ENCODE data around the gene RNASE1. TPM values are rescaled to one million over a fixed set of nuclear protein-coding genes. Genes with fewer than 3 reads are reported as not detected.

The RNASE1 gene
- total and polyA plus RNA-seq, 9 of the 15 experiments (the other 6 are each of a cell fraction or from before 2014, with no cell fraction given): 6.4 to 33.3 (median 13.9) TPM

DNA sequence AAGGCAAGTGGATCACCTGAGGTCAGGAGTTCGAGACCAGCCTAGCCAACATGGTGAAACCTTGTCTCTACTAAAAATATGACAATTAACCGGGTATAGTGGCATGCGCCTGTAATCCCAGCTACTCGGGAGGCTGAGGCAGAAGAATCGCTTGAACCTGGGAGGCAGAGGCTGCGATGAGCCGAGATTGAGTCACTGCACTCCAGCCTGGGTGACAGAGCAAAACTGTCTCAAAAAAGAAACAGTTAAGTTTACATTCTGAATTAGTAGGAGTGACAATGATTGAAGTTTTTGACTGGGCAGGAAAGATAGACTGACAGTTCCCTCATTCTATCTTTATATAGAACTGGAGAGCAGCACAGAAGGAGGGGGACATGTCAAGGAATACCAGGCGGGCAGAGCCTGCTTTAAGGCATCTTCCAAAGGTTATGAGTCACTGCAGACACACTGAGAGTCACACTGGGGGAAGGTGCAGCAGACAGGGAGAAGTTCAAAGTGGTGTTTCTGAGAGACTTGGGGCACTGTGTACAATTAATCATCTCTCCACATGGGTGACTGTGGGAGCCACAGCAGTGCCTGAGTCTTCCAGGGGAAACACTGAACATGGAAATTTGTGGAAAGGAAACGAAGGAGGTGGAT, 45.8 kb upstream of the RNASE1 start (continued):
- TF ChIP-seq GTF2E2 (tag; IDR thresholded peaks at IDR 0.05): no peak
- TF ChIP-seq, protein P1, sequence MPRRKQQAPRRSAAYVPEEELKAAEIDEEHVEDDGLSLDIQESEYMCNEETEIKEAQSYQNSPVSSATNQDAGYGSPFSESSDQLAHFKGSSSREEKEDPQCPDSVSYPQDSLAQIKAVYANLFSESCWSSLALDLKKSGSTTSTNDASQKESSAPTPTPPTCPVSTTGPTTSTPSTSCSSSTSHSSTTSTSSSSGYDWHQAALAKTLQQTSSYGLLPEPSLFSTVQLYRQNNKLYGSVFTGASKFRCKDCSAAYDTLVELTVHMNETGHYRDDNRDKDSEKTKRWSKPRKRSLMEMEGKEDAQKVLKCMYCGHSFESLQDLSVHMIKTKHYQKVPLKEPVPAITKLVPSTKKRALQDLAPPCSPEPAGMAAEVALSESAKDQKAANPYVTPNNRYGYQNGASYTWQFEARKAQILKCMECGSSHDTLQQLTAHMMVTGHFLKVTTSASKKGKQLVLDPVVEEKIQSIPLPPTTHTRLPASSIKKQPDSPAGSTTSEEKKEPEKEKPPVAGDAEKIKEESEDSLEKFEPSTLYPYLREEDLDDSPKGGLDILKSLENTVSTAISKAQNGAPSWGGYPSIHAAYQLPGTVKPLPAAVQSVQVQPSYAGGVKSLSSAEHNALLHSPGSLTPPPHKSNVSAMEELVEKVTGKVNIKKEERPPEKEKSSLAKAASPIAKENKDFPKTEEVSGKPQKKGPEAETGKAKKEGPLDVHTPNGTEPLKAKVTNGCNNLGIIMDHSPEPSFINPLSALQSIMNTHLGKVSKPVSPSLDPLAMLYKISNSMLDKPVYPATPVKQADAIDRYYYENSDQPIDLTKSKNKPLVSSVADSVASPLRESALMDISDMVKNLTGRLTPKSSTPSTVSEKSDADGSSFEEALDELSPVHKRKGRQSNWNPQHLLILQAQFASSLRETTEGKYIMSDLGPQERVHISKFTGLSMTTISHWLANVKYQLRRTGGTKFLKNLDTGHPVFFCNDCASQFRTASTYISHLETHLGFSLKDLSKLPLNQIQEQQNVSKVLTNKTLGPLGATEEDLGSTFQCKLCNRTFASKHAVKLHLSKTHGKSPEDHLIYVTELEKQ (CRISPR knock-in tag; IDR thresholded peaks at IDR 0.05): no peak
- no peak for TF ChIP-seq HDAC3 (IDR thresholded peaks at IDR 0.05; ENCODE audit: borderline replicate concordance, partially characterized antibody)
- TF ChIP-seq MEIS2 (IDR thresholded peaks at IDR 0.05; ENCODE audit: partially characterized antibody): peak; percentile 57
- TF ChIP-seq, protein P2, sequence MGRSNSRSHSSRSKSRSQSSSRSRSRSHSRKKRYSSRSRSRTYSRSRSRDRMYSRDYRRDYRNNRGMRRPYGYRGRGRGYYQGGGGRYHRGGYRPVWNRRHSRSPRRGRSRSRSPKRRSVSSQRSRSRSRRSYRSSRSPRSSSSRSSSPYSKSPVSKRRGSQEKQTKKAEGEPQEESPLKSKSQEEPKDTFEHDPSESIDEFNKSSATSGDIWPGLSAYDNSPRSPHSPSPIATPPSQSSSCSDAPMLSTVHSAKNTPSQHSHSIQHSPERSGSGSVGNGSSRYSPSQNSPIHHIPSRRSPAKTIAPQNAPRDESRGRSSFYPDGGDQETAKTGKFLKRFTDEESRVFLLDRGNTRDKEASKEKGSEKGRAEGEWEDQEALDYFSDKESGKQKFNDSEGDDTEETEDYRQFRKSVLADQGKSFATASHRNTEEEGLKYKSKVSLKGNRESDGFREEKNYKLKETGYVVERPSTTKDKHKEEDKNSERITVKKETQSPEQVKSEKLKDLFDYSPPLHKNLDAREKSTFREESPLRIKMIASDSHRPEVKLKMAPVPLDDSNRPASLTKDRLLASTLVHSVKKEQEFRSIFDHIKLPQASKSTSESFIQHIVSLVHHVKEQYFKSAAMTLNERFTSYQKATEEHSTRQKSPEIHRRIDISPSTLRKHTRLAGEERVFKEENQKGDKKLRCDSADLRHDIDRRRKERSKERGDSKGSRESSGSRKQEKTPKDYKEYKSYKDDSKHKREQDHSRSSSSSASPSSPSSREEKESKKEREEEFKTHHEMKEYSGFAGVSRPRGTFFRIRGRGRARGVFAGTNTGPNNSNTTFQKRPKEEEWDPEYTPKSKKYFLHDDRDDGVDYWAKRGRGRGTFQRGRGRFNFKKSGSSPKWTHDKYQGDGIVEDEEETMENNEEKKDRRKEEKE (IDR thresholded peaks at IDR 0.05; ENCODE audit: borderline replicate concordance in 1 of 2, control insufficient read depth in 1 of 2, low read depth in 2 of 2, low read length in 1 of 2): no peak
- TF ChIP-seq, protein P3, sequence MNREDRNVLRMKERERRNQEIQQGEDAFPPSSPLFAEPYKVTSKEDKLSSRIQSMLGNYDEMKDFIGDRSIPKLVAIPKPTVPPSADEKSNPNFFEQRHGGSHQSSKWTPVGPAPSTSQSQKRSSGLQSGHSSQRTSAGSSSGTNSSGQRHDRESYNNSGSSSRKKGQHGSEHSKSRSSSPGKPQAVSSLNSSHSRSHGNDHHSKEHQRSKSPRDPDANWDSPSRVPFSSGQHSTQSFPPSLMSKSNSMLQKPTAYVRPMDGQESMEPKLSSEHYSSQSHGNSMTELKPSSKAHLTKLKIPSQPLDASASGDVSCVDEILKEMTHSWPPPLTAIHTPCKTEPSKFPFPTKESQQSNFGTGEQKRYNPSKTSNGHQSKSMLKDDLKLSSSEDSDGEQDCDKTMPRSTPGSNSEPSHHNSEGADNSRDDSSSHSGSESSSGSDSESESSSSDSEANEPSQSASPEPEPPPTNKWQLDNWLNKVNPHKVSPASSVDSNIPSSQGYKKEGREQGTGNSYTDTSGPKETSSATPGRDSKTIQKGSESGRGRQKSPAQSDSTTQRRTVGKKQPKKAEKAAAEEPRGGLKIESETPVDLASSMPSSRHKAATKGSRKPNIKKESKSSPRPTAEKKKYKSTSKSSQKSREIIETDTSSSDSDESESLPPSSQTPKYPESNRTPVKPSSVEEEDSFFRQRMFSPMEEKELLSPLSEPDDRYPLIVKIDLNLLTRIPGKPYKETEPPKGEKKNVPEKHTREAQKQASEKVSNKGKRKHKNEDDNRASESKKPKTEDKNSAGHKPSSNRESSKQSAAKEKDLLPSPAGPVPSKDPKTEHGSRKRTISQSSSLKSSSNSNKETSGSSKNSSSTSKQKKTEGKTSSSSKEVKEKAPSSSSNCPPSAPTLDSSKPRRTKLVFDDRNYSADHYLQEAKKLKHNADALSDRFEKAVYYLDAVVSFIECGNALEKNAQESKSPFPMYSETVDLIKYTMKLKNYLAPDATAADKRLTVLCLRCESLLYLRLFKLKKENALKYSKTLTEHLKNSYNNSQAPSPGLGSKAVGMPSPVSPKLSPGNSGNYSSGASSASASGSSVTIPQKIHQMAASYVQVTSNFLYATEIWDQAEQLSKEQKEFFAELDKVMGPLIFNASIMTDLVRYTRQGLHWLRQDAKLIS (CRISPR knock-in tag; IDR thresholded peaks at IDR 0.05): no peak
- peak; percentile 61; the same call in 1 of the 2 replicates for TF ChIP-seq JUND (IDR thresholded peaks at IDR 0.05; ENCODE audit: borderline replicate concordance, low read depth, low read length)
- no peak; the same call in 2 of the 3 replicates for TF ChIP-seq JUND (tag; IDR thresholded peaks at IDR 0.05; ENCODE audit: borderline replicate concordance, low read depth, low read length)
- TF ChIP-seq, protein P4, sequence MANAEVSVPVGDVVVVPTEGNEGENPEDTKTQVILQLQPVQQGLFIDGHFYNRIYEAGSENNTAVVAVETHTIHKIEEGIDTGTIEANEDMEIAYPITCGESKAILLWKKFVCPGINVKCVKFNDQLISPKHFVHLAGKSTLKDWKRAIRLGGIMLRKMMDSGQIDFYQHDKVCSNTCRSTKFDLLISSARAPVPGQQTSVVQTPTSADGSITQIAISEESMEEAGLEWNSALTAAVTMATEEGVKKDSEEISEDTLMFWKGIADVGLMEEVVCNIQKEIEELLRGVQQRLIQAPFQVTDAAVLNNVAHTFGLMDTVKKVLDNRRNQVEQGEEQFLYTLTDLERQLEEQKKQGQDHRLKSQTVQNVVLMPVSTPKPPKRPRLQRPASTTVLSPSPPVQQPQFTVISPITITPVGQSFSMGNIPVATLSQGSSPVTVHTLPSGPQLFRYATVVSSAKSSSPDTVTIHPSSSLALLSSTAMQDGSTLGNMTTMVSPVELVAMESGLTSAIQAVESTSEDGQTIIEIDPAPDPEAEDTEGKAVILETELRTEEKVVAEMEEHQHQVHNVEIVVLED (CRISPR knock-in tag; IDR thresholded peaks at IDR 0.05): no peak
- no peak for TF ChIP-seq KLF16 (IDR thresholded peaks at IDR 0.05)
- TF ChIP-seq, protein P5, sequence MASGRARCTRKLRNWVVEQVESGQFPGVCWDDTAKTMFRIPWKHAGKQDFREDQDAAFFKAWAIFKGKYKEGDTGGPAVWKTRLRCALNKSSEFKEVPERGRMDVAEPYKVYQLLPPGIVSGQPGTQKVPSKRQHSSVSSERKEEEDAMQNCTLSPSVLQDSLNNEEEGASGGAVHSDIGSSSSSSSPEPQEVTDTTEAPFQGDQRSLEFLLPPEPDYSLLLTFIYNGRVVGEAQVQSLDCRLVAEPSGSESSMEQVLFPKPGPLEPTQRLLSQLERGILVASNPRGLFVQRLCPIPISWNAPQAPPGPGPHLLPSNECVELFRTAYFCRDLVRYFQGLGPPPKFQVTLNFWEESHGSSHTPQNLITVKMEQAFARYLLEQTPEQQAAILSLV (tag; IDR thresholded peaks at IDR 0.05): no peak
- TF ChIP-seq KAT8 (IDR thresholded peaks at IDR 0.05; ENCODE audit: low read depth): no peak

Measured in K562 (cell line).